ENCODE data around the gene RGS9.
"Not testable (repeated sequence)": the region's sequence is repeated elsewhere in the genome, so short reads cannot be mapped to it uniquely, and the experiment has no call there.

RGS9 gene

GRCh38 chr17:65108152-65108551 lies 29.0 kb upstream of the RGS9 start:
- H3K36me3 ChIP-seq (ENCODE audit: control insufficient read depth, insufficient read depth, low read length) = no peaks in the 10 kb centered on the region; the same call in 1 of the 2 replicates
- no peak for TF ChIP-seq CTCF (IDR thresholded peaks at IDR 0.05; ENCODE audit: insufficient read depth, low read length, poor library complexity, severe bottlenecking)
- H3K4me3 ChIP-seq (replicated peaks; ENCODE audit: low read depth, low read length) = no peak overlapping the region
- no peak for DNase-seq (ENCODE audit: extremely low read depth, insufficient read length)
- no peaks in the 10 kb centered on the region for H3K27me3 ChIP-seq (replicated peaks; ENCODE audit: control insufficient read depth, insufficient read depth, low read length)

- no peak for TF ChIP-seq CTCF (IDR thresholded peaks at IDR 0.05; ENCODE audit: insufficient read depth, low read length, poor library complexity, severe bottlenecking)
- H3K4me3 ChIP-seq (replicated peaks; ENCODE audit: low read depth, low read length) = no peak overlapping the region
- H3K36me3 ChIP-seq (ENCODE audit: control insufficient read depth, insufficient read depth, low read length) = no peaks in the 10 kb centered on the region; the same call in 1 of the 2 replicates
- H3K27me3 ChIP-seq (replicated peaks; ENCODE audit: control insufficient read depth, insufficient read depth, low read length) = no peaks in the 10 kb centered on the region
- no peak for DNase-seq (ENCODE audit: extremely low read depth, insufficient read length)
Observed at GRCh38 chr17:65109543-65109942, 27.6 kb upstream of the RGS9 start.

GRCh38 chr17:65109990-65110680 lies 27.0 kb upstream of the RGS9 start:
- no peak overlapping the region for H3K4me3 ChIP-seq (replicated peaks; ENCODE audit: low read depth, low read length)
- no peaks in the 10 kb centered on the region; the same call in 1 of the 2 replicates for H3K36me3 ChIP-seq (ENCODE audit: control insufficient read depth, insufficient read depth, low read length)
- no peaks in the 10 kb centered on the region for H3K27me3 ChIP-seq (replicated peaks; ENCODE audit: control insufficient read depth, insufficient read depth, low read length)
- no peak for DNase-seq (ENCODE audit: extremely low read depth, insufficient read length)
- no peak for TF ChIP-seq CTCF (IDR thresholded peaks at IDR 0.05; ENCODE audit: insufficient read depth, low read length, poor library complexity, severe bottlenecking)

- Histone ChIP-seq H3K36me3 (ENCODE audit: control insufficient read depth, insufficient read depth, low read length) (no peaks in the 10 kb centered on the region), H3K4me3 (replicated peaks; ENCODE audit: low read depth, low read length) (no peak overlapping the region), H3K27me3 (replicated peaks; ENCODE audit: control insufficient read depth, insufficient read depth, low read length) (no peaks in the 10 kb centered on the region)
- no peak for TF ChIP-seq CTCF (IDR thresholded peaks at IDR 0.05; ENCODE audit: insufficient read depth, low read length, poor library complexity, severe bottlenecking)
- no peak for DNase-seq (ENCODE audit: extremely low read depth, insufficient read length)
Observed at GRCh38 chr17:65115839-65116238, 21.3 kb upstream of the RGS9 start.

GRCh38 chr17:65116515-65116914 lies 20.7 kb upstream of the RGS9 start:
- H3K27me3 ChIP-seq (replicated peaks; ENCODE audit: control insufficient read depth, insufficient read depth, low read length); DNase-seq (ENCODE audit: extremely low read depth, insufficient read length); H3K4me3 ChIP-seq (replicated peaks; ENCODE audit: low read depth, low read length); H3K36me3 ChIP-seq (ENCODE audit: control insufficient read depth, insufficient read depth, low read length): not testable (repeated sequence)

GRCh38 chr17:65117384-65118035 lies 19.7 kb upstream of the RGS9 start:
- Histone ChIP-seq H3K4me3 (replicated peaks; ENCODE audit: low read depth, low read length) (no peak overlapping the region), H3K27me3 (replicated peaks; ENCODE audit: control insufficient read depth, insufficient read depth, low read length) (no peaks in the 10 kb centered on the region), H3K36me3 (ENCODE audit: control insufficient read depth, insufficient read depth, low read length) (no peaks in the 10 kb centered on the region)
- no peak for TF ChIP-seq CTCF (IDR thresholded peaks at IDR 0.05; ENCODE audit: insufficient read depth, low read length, poor library complexity, severe bottlenecking)
- DNase-seq (ENCODE audit: extremely low read depth, insufficient read length) = no peak

Measured in GM06990 (cell line).